Liver (tissue), 3 donors: ENCODE results near the gene PITPNM1.

Experiments
- EGR1 ChIP-seq, 2 donors: IDR thresholded peaks; 2 replicates each; pipeline ENCODE4 v1.6.1; 2016 to 2018; ENCODE audit warnings: antibody characterized with exemption in 2 of 2, low read depth in 2 of 2
- GABPA ChIP-seq, 2 donors: IDR thresholded peaks in 1 of 2; conservative IDR thresholded peaks in 1 of 2; 2 replicates each; pipeline ENCODE4 v1.6.1; 2016; ENCODE audit warnings: antibody characterized with exemption in 2 of 2, mild to moderate bottlenecking in 1 of 2, moderate library complexity in 1 of 2
- JUND ChIP-seq, 2 donors: IDR thresholded peaks; 2 replicates each; pipeline ENCODE4 v1.6.1; 2016; ENCODE audit warnings: antibody characterized with exemption in 2 of 2
- RAD21 ChIP-seq, 2 donors: IDR thresholded peaks; 2 replicates each; pipeline ENCODE4 v1.6.1; 2016; ENCODE audit warnings: antibody characterized with exemption in 2 of 2, mild to moderate bottlenecking in 2 of 2
- RXRA ChIP-seq, 2 donors: IDR thresholded peaks; 2 replicates each; pipeline ENCODE4 v1.6.1; 2017 to 2018; ENCODE audit warnings: antibody characterized with exemption in 2 of 2, mild to moderate bottlenecking in 1 of 2
- SP1 ChIP-seq: IDR thresholded peaks from 2 replicates; pipeline ENCODE4 v1.6.1; 2018; ENCODE audit warnings: antibody characterized with exemption, mild to moderate bottlenecking
- TAF1 ChIP-seq: conservative IDR thresholded peaks from 2 replicates; pipeline ENCODE4 v1.6.1; 2016; ENCODE audit warnings: antibody characterized with exemption, mild to moderate bottlenecking
- TF ChIP-seq, protein P1 (sequence below): fragments of 150-350 bp; IDR thresholded peaks from 2 replicates; pipeline ENCODE4 v1.5.1; 2017; ENCODE audit warnings: improper control_type of control experiment, low read depth, low read length; ENCODE audit not compliant: missing input control
- TF ChIP-seq, protein P2 (sequence below): IDR thresholded peaks from 2 replicates; pipeline ENCODE4 v1.6.1; 2016; ENCODE audit warnings: antibody characterized with exemption
- TF ChIP-seq, protein P3 (sequence below): IDR thresholded peaks from 2 replicates; pipeline ENCODE4 v1.6.1; 2016; ENCODE audit warnings: antibody characterized with exemption, mild to moderate bottlenecking
- TF ChIP-seq, protein P4 (sequence below): IDR thresholded peaks from 2 replicates; pipeline ENCODE4 v1.6.1; 2016; ENCODE audit warnings: antibody characterized with exemption
- TF ChIP-seq, protein P5 (sequence below): IDR thresholded peaks from 2 replicates; pipeline ENCODE4 v1.6.1; 2016; ENCODE audit warnings: antibody characterized with exemption
- donor health status: healthy.
- donor health status: healthy.

DNA sequence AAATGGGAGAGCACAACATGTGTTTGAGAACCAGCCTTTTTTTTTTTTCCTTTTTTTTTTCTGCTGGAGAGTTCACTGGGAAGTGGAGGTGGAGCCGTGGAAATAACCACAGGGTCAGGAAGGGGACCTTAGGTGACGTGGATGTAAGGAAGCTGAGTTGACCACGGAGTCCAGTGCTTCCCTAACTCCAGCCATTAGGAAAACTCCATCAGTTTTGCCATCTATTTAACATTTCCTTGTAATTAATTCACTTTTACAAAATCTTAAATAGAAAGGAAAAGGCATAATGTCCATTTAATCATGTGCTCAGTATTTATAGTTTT lies 4.8 kb upstream of the PITPNM1 start:
- TF ChIP-seq, protein P1, sequence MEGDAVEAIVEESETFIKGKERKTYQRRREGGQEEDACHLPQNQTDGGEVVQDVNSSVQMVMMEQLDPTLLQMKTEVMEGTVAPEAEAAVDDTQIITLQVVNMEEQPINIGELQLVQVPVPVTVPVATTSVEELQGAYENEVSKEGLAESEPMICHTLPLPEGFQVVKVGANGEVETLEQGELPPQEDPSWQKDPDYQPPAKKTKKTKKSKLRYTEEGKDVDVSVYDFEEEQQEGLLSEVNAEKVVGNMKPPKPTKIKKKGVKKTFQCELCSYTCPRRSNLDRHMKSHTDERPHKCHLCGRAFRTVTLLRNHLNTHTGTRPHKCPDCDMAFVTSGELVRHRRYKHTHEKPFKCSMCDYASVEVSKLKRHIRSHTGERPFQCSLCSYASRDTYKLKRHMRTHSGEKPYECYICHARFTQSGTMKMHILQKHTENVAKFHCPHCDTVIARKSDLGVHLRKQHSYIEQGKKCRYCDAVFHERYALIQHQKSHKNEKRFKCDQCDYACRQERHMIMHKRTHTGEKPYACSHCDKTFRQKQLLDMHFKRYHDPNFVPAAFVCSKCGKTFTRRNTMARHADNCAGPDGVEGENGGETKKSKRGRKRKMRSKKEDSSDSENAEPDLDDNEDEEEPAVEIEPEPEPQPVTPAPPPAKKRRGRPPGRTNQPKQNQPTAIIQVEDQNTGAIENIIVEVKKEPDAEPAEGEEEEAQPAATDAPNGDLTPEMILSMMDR = no peak
- TF ChIP-seq EGR1 (IDR thresholded peaks at IDR 0.05; ENCODE audit: low read depth in 2 of 2) (no peak), SP1 (no peak), JUND (IDR thresholded peaks at IDR 0.05) (no peak), RXRA (IDR thresholded peaks at IDR 0.05) (no peak), GABPA (IDR thresholded peaks at IDR 0.05 in 1 of 2, conservative IDR thresholded peaks at IDR 0.05 in 1 of 2) (no peak), TAF1 (no peak), RAD21 (IDR thresholded peaks at IDR 0.05) (no peak)
- TF ChIP-seq, protein P2, sequence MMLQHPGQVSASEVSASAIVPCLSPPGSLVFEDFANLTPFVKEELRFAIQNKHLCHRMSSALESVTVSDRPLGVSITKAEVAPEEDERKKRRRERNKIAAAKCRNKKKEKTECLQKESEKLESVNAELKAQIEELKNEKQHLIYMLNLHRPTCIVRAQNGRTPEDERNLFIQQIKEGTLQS = no peak
- TF ChIP-seq, protein P3, sequence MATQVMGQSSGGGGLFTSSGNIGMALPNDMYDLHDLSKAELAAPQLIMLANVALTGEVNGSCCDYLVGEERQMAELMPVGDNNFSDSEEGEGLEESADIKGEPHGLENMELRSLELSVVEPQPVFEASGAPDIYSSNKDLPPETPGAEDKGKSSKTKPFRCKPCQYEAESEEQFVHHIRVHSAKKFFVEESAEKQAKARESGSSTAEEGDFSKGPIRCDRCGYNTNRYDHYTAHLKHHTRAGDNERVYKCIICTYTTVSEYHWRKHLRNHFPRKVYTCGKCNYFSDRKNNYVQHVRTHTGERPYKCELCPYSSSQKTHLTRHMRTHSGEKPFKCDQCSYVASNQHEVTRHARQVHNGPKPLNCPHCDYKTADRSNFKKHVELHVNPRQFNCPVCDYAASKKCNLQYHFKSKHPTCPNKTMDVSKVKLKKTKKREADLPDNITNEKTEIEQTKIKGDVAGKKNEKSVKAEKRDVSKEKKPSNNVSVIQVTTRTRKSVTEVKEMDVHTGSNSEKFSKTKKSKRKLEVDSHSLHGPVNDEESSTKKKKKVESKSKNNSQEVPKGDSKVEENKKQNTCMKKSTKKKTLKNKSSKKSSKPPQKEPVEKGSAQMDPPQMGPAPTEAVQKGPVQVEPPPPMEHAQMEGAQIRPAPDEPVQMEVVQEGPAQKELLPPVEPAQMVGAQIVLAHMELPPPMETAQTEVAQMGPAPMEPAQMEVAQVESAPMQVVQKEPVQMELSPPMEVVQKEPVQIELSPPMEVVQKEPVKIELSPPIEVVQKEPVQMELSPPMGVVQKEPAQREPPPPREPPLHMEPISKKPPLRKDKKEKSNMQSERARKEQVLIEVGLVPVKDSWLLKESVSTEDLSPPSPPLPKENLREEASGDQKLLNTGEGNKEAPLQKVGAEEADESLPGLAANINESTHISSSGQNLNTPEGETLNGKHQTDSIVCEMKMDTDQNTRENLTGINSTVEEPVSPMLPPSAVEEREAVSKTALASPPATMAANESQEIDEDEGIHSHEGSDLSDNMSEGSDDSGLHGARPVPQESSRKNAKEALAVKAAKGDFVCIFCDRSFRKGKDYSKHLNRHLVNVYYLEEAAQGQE = no peak
- TF ChIP-seq, protein P4, sequence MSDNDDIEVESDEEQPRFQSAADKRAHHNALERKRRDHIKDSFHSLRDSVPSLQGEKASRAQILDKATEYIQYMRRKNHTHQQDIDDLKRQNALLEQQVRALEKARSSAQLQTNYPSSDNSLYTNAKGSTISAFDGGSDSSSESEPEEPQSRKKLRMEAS = no peak
- TF ChIP-seq, protein P5, sequence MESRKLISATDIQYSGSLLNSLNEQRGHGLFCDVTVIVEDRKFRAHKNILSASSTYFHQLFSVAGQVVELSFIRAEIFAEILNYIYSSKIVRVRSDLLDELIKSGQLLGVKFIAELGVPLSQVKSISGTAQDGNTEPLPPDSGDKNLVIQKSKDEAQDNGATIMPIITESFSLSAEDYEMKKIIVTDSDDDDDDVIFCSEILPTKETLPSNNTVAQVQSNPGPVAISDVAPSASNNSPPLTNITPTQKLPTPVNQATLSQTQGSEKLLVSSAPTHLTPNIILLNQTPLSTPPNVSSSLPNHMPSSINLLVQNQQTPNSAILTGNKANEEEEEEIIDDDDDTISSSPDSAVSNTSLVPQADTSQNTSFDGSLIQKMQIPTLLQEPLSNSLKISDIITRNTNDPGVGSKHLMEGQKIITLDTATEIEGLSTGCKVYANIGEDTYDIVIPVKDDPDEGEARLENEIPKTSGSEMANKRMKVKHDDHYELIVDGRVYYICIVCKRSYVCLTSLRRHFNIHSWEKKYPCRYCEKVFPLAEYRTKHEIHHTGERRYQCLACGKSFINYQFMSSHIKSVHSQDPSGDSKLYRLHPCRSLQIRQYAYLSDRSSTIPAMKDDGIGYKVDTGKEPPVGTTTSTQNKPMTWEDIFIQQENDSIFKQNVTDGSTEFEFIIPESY = no peak
